HG03432 (cell line): Measurements from ENCODE around the gene RAB2B.
"Not testable (repeated sequence)": the region's sequence is repeated elsewhere in the genome, so short reads cannot be mapped to it uniquely, and the experiment has no call there.

ENCODE experiments used
- ATAC-seq: cut with Tn5 transposase; IDR thresholded peaks from one replicate; pipeline ENCODE4 v1.9.1; 2021; ENCODE audit warnings: mild to moderate bottlenecking, moderate library complexity; ENCODE audit not compliant: unreplicated experiment

Gene RAB2B

DNA sequence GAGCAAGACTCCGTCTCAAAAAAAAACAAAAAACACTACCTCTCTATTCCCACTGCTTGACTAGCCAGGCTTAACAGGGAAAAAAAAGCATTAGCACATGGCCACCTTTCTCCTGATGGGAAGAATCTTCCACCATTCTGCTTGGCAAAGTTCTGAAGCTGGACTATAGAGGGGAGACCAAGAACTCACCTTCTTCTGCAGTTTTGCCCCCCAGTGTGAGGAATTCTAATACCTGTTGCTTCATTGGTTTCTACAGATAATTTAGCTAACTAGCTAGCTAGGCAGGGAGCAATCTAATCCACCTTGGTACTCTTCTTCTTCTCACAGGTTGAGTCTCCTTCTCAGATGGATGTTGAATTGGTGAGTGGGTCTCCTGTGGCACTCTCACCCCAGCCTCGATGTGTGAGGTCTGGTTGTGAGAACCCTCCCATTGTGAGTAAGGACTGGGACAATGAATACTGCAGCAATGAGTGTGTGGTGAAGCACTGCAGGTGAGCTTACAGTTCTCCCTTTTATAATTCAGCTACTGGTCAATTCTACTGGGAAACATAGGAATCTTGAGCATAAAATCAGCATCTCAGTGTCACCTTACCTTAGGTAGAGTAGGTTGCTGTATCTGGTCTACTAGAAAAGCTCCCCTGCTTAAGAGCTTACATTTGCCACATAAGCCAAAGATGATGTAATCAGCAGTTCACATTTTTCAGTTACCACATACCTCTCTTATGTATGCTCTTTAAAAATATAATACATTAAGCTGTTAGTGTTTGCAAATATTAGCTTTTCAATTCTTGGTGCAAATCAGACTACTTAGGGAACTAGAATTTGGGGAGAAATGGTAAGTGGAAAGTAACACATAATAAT lies 18.4 kb upstream of the RAB2B start:
- ATAC-seq = no peak

DNA sequence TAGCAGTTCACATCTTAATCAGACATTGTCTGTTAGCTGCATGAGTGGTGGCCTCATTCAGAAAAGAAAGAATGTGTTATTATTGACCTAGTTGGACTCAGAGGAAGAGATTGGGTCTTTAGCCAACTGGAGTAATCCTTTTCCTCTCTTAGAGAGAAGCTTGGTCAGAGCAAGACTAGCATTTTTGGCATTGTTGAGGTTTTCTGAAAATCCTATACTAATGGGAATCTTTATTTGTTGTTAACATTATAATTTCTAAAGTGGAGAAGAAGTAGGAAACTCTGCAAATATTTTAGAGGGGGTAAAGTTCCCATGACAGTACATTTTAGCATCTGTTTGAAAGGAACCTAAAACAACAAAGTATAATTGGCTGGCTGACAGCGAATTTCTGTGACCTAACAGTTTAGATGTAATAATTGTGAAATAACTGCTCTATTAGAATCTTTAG lies 9.9 kb upstream of the RAB2B start:
- ATAC-seq = no peak

DNA sequence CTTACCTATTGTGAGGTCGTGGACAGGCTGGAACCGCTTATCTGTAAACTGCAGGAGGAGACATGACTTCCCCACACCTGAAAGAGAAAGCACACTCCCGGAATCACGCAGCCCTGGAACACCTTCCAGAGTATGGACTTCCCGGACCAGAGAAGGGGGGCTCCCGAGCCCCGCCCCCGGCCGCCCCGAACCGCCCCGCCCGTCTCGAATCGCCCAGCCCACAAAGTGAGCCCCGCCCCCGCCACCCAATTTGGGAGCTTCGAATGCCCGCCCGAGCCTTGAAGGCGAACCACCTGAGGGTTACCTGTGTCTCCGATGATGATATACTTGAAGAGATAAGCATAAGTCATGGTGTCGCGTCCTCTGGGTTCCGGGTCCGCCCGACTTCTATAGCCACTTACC lies 235 bp downstream of the RAB2B start:
- ATAC-seq = peak; percentile 39

DNA sequence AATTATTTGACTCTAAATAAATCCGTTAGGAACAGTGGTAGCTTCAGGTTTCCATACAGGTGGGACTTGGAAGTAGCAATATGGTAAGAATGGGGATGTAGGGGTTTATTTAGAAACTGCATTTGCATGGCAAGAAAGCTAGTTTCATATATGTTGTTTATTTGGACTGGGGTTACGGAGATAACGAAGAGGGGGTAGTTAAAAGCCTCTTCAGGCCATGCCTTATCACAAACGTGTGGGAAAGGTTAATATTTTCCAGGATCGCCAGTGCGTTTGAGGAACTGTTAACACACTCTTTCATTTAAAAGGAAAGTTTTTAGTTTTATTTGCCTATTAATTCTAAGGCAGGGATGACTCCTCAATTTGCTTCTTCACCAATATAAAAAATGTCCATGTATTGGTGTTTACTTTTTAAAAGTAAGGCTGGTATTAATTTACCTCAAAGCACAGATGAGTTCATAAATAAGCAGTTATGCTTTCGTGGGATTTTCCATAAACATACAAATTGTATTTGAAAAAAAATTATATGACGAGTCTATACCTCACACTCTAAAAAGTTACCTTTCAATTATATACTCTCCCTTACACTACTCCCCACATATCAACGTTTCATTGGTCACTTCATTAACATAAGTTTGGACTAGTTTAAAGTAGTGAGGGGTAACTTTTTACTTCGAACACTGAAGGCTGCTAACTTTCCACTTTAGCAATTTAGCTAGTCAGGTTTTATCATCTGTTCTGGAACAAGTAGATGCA lies 814 bp downstream of the RAB2B start:
- no peak for ATAC-seq

DNA sequence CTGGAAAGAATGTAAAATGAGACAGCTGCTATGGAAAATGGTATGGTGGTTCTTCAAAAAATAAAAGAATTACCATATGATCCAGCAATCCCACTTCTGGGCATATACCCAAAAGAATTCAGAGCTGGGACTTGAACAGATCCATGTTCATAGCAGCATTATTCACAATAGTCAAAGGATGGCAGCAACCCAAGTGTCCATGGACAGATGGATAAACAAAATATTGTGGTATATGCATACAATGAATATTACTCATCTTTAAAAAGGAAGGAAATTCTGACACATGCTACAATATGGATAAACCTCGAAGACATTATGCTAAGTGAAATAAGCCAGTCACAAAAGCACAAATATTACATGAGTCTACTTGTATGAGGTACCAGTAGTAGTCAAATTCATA lies 9.1 kb downstream of the RAB2B start:
- no peak for ATAC-seq

DNA sequence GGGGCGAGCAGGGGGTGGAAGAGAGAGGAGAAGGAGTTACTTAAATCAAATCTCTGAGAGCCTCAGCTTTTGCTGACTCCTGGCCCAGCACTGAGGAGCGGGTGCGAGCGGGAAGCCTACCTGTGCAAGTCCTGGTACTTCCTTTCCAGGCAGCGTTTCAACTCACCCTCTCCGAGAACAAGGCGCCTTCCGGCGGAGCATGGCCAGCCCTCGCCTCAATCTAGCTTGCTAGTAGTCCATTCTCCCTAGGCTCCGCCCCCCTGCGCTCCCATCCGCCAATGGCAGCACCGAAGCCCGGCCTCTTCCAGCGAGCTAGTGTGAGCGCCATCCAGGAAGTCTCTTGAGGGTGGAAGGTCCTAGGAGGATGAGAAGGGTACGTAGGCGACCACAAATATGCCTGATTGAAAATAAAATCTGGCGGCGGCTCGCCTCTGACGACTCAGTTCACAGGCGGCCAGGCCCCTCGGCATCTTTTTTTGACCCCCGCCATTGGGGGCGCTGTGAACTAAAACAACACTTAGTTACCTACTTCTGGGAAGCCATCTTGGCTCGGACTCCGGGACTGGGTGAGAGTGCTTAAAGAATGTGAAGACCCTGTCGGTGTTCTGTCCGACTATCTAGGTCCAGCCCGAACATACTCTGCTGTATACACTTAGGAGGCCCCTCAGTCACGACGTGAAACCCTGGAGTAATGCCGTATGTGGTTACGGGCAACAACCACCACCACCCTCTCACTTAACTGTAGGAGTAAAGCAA lies 20.7 kb downstream of the RAB2B start, which contains the start of gene CHD8:
Gene CHD8 (minus strand): TSS at position 212 of the 756 bp plus-strand sequence. CDS start 24,480 bp downstream, outside the sequence.
- peak; percentile 98 for ATAC-seq

DNA sequence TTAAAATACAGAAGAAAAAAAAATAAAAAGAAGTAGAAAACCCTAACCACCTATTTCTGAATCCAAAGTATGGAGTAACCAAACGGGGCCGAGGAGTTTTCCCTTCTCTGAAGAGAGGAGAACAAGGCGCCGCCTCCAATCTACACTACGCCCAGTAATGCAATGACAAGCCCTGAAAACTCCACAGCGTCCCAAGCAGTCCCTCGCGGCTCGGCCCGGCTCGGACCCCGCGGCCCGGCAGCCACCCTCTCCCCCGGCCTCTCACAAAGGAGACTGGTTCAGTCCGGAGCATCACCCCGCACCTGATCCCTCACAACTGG lies 21.2 kb downstream of the RAB2B start:
- ATAC-seq = peak; percentile 23

DNA sequence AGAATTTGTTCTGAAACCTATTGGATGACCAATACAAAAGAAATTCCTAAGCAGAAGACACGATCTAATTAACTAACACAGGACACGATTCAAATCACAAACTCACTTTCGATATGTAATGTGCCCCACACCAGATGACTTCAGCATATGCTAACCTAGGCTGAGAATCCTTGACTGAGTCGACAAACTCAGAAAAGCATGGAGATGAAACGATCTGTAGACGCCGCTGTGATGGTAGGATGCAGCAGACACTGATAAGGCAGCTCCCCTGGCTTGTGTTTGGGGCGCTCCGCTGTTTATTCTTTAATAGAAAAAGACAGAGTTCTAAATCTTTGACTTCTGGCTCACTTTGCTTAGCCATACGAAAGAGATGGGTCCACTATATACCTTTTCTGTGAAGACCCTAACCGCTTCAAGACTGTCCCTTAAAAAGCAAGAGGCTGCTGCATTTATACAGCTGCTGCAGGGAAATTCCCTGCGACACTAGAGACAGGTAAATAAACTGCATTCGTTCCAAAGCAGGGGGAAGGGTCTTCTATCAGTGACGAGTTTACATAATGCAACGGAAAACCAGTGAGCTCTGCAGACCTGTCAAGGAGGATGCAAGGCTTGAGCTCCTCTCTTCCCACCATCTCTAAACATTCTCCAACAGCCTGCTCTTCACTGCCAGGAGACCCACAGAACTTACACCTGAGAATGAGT lies 21.8 kb downstream of the RAB2B start:
- no peak for ATAC-seq

DNA sequence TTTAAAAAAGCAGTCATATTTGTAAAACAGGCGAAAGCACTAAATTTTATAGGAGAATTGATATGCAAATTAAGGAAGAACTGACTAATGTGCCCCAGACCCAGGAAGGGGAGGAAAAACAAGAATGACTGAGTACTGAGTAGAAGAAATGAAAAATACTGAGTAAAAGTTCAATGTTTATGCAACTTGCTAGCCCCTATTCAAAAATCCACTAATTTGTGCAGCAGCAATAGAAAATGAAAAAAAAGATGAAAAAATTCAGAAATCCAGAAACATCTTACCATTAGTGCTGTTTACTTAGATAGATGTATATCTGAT lies 26.9 kb downstream of the RAB2B start:
- no peak for ATAC-seq

DNA sequence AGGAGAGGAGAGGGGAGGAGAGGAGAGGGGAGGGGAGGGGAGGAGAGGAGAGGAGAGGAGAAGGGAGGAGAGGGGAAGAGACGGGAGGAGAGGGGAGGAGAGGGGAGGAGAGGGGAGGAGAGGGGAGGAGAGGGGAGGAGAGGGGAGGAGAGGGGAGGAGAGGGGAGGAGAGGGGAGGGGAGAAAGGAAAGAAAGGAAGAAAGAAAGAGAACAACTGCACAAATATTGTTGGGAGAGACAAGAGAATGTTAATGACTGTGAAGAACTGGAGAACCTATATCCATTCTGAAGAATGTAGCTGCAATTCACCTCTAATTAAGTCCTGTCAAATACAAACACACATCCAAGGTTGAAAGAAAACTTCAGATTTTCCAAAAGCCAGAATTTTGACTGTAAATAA lies 34.1 kb downstream of the RAB2B start:
- not testable (repeated sequence) for ATAC-seq

DNA sequence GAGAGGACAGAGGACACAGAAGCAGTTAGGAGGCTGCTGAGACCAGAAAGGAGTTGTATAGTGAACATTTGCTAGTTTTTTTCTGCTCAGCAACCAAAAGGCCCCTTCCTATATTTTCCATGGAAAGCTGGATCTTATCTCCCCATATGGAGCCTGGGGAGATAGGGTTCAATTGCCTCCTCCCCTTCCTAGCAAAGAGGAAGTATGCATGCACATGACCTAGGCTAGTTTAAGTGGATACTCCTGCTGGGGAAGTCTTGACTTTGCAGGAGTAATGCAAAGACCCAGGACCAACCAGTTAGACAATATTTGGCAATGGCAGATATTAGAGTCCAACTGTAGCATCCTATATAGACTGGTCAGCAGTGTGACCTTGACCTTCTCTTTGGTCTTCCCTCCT lies 35.9 kb downstream of the RAB2B start:
- no peak for ATAC-seq

DNA sequence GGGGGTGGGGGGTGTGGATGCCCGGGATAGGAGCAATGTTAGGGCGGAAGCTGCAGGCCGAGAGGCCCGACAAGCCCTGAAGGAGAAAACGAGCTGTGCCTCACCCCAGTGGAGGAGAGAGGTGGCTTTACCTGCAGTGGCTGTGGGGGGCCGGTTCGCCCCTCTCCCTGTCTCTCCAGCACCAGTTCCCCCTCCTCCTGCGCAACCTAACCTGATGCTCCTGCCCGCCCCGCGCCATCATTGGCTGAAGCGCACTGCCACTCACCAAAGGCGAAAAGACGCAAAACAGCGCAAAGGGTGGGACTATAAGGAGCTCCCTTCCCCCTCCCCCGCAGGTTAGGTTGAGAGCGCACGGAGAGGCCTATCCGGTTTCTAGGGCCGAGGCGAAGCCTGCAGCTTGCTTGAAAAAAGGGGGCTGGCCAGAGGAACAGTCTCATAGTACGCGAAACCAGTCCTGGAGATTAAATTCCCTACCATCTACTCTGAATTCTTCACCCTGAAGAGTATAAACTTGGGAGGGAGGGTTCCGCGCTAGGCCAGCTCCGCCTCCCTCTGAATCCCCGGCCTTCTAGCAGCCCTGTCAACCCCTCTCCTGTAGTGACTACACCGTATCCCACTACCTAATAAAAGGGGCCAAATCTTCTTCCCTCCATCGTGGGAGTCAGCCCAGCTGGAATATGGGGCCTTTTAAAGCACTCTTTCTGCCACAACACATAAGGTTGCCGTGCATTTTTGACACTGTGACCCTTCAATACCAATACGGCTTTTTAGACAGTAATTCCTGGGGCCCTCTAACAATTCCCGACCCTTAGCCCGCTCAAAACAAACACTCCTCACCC lies 39.5 kb downstream of the RAB2B start:
- peak; percentile 99 for ATAC-seq

DNA sequence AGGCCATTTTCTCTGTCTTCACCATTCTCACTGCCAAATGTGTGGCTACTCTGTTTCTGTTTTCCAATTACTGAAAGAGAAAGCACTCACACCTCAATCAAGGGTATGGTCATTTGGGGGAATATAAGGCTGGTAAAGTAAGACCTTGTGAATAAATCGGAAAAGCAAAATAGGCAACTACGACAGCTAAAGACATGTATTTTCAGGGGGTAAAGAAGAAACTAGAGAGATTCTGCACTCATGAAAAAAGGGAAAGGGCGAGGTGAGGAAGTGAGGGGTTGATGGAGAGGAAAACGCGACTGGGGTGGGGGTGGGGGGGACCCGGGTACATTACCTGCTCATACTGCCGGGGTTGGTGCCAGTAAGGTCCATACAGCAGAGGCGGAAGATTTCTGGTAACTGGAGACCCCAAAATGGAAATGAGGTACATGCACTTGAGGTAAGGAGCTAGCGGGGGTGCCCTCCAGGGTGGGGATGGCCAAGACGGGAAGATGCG lies 40.1 kb downstream of the RAB2B start:
- peak; percentile 6 for ATAC-seq

DNA sequence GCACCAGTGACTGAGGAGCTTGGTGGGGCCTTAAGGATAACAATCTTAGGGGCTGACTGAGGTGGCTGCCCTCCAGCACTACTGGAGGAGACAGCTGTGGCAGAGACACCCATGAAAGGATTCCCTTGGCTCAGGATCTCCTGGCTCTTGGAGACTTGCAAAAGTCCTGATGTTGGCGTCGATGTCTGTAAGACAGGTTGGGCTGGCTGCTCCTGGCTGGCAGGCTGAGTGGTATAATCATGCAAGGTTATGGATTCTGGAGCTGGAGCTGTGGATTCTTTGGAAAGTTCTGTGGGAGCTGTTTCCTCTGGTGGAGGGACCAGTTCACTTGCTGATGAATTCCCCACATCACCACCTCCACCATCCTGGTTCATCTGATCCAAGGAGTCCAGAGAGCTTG lies 45.6 kb downstream of the RAB2B start:
- ATAC-seq = no peak

DNA sequence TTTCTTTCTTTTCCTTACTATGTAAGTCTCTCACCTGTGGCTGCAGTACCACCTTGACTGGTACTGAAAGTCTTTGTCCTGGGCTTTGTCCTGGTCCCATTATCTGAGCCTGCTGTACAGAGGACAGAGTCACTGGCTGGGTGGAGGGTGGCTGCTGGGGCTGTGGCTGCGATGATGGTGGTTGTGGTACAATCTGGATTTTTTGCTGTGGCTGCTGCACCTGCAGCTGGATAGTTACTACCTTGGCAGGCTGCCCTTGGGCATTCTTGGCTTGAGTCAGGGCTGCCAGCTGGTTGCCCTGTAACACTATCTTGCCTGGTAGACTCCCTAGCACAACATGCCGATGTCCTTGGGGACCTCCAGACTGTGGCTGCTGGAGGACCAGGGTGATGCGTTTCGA lies 47.8 kb downstream of the RAB2B start:
- ATAC-seq = no peak

DNA sequence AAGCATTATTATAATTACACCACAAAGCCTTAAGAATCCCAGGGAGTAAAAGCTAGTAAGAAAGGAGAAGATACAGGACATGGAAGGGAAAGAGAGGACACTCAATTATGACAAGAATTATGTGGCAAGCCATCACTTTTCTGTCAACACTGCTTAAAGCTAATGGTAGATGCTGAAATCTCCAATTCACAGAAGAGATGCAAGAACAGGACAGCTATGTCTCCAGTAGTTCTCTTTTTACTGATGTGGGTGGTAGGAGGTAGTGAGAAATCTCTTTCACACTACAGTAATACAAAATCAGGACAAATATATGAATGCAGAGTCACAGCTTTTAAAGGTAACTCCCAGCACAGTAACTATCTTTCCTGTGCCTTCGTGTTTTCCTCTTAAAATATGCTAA lies 50.1 kb downstream of the RAB2B start:
- ATAC-seq = no peak

DNA sequence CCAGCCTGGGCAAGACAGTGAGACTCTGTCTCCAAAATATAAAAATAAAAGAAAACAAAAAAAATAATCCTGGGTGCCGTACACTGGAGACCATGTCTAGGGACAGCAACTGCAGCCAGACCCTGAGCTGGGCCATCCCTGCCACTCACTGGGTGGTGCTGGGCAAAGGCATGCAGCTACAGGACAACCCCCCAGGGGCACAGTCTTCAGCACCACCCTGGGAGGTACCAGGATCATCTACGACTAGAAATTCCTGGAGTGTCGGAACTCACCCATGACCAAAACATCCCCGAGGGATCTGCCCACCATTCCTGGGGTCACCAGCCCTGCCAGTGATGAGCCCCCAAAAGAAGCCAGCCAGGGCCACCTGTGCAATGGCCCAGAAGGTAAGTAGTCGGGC lies 57.2 kb downstream of the RAB2B start:
- no peak for ATAC-seq

DNA sequence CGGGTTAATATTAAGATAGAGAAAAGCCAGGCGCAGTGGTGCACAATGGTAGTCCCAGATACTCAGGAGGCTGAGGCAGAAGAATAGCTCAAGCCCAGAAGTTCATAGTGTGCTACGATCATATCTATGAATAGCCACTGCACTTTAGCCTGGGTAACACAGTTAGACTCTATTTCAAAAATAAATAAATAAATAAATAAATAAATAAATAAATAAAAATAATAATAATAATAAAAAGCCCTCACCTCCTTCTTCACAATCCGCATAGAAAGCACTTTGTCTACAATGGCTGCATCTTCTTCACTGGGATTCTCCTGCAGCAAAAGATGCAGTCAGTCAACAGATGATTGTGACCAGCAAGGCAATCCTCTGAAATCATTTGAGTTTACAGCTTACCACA lies 61.4 kb downstream of the RAB2B start:
- ATAC-seq = no peak

DNA sequence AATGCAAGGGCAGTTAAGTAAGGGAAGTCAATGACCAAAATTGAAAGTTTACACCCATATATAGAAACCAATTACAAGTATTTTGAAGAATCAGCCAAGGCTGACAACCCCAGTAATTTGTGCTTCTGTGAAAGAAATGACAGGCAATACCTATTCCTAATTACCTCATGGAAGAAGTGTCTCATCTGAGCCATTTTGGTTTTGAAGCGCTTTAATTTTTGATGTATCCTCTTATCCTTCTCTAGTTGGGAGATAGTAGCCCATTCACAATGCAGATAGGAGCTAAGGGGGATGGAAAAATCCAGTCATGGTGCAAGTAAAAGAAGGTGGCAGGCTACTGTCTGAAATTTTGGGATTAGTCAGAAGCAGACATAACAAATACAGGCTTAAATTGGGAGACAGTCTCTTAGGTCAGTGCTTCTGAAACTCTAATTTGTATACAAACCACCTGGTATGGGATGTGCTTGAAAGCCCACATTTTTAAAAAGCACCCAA lies 62.6 kb downstream of the RAB2B start:
- ATAC-seq = no peak
